Body of pancreas (tissue), 4 donors: ENCODE results near the gene KRTAP3-3. TPM values are rescaled to one million over a fixed set of nuclear protein-coding genes. Genes with fewer than 3 reads are reported as not detected.

Experiments used
- ATAC-seq: fragments of 150-250 bp; one replicate; pipeline ENCODE4 v1.9.1; 2016
- DNase-seq, 4 donors: peaks; one replicate each; pipeline ENCODE4 v3.0.0-alpha.2; 2019
- H3K27ac ChIP-seq, 4 donors: fragments of 200-600 bp; sonication (generic); 1 replicate in 3 of 4; 2 replicates in 1 of 4; pipeline versions ENCODE4 v1.5.1 to v1.6.1; 2016 to 2019; ENCODE audit warnings: mild to moderate bottlenecking in 1 of 4, mixed read lengths in 1 of 4, moderate library complexity in 1 of 4
- H3K27me3 ChIP-seq, 2 donors: fragments of 200-600 bp; sonication (generic); one replicate each; pipeline ENCODE4 v1.6.0; 2016; ENCODE audit warnings: mild to moderate bottlenecking in 1 of 2
- H3K36me3 ChIP-seq, 2 donors: fragments of 200-600 bp; sonication (generic); replicated peaks in 1 of 2; 2 replicates each; pipeline ENCODE4 v1.5.1; 2016; ENCODE audit warnings: low read depth in 2 of 2; ENCODE audit not compliant: insufficient read depth in 1 of 2
- H3K4me1 ChIP-seq: fragments of 200-600 bp; sonication (generic); one replicate; pipeline ENCODE4 v1.6.0; 2016
- H3K4me3 ChIP-seq, 2 donors: fragments of 200-600 bp; sonication (generic); 1 replicate in 1 of 2; 2 replicates in 1 of 2; pipeline ENCODE4 v1.5.1; 2016 to 2019
- H3K9me3 ChIP-seq, 3 donors: fragments of 200-600 bp; sonication (generic); 1 replicate in 2 of 3; 2 replicates in 1 of 3; pipeline ENCODE4 v1.5.1; 2016
- POLR2A ChIP-seq, 3 donors: fragments of 450-650 bp; IDR thresholded peaks; one replicate each; pipeline ENCODE4 v1.6.1; 2016; ENCODE audit warnings: antibody characterized with exemption in 3 of 3, mild to moderate bottlenecking in 2 of 3
- WGBS, 2 donors: methylation state at CpG; one replicate each; pipeline ENCODE4 v1.1.5; 2017; 5-methylcytosine and 5-hydroxymethylcytosine counted together
- intact Hi-C: fragments of 100-400 bp; cut with DNase I; formaldehyde crosslinking; loops from one replicate; pipeline ENCODE4 v1.15.1; 2023
- small RNA-seq: library from RNA; depleted of rRNA; stranded (forward); fragments of <200 nt; gene quantifications from one replicate; pipeline ENCODE3, GENCODE V24; 2016
- total RNA-seq, 2 donors: library from RNA; depleted of rRNA; stranded (reverse); fragments of >200 nt; gene quantifications; one replicate each; pipeline ENCODE4 v1.1.0, GENCODE V29; 2016
- TF ChIP-seq, protein P1 (sequence below), 7 experiments: fragments of 450-650 bp in 4 of 7; fragments of 200-600 bp in 3 of 7; sonication (generic) in 3 of 7; IDR thresholded peaks; one replicate each; pipeline ENCODE4 v1.5.1; 2016 to 2019; ENCODE audit warnings: antibody characterized with exemption in 7 of 7

The KRTAP3-3 gene
- total RNA-seq, 2 donors from 2014 or later = not detected

DNA sequence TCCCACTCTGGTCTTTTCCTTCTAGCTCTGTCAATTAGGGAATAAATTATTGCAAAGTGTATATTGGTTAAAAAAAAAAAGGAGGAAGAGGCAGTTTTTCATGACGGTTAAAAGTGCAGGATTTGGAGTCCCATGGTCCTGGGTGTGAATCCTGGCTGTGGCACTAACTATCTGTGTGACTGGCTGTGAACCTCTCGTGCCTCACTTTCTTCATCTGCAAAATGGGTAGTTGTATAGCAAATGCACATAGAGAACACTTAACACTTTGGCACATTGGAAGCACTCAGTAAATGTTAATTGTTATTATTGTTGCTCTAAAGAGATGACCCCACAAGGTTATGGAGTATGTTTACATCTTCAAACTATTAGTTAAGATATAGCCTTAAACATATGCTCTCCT, 46.0 kb downstream of the KRTAP3-3 start:
- no peaks in the 10 kb centered on the region for H3K36me3 ChIP-seq
- intact Hi-C loops = no loop called here
- 48 to 49% methylated on average over 2 of the region's 2 CpGs for WGBS, 2 donors
- H3K27me3 ChIP-seq = no peaks in the 10 kb centered on the region
- H3K27ac ChIP-seq = no peak overlapping the region
- DNase-seq (no peak), ATAC-seq (no peak)
- peaks cover 4% of the 10 kb centered on the region for H3K4me1 ChIP-seq
- H3K9me3 ChIP-seq = no peaks in the 10 kb centered on the region
- H3K4me3 ChIP-seq = no peak overlapping the region
- TF ChIP-seq, protein P1, sequence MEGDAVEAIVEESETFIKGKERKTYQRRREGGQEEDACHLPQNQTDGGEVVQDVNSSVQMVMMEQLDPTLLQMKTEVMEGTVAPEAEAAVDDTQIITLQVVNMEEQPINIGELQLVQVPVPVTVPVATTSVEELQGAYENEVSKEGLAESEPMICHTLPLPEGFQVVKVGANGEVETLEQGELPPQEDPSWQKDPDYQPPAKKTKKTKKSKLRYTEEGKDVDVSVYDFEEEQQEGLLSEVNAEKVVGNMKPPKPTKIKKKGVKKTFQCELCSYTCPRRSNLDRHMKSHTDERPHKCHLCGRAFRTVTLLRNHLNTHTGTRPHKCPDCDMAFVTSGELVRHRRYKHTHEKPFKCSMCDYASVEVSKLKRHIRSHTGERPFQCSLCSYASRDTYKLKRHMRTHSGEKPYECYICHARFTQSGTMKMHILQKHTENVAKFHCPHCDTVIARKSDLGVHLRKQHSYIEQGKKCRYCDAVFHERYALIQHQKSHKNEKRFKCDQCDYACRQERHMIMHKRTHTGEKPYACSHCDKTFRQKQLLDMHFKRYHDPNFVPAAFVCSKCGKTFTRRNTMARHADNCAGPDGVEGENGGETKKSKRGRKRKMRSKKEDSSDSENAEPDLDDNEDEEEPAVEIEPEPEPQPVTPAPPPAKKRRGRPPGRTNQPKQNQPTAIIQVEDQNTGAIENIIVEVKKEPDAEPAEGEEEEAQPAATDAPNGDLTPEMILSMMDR (IDR thresholded peaks at IDR 0.05) = no peak
- TF ChIP-seq POLR2A (IDR thresholded peaks at IDR 0.05) = no peak

GRCh38 chr17:40945414-40945813, 48.5 kb downstream of the KRTAP3-3 start:
- no peak for DNase-seq
- Histone ChIP-seq H3K4me3 (no peak overlapping the region), H3K27ac (no peak overlapping the region), H3K9me3 (no peaks in the 10 kb centered on the region), H3K27me3 (no peaks in the 10 kb centered on the region), H3K4me1 (peaks cover 3% of the 10 kb centered on the region), H3K36me3 (no peaks in the 10 kb centered on the region)
- peak; percentile 33 for ATAC-seq
- no peak for TF ChIP-seq POLR2A (IDR thresholded peaks at IDR 0.05)
- TF ChIP-seq, protein P1 (IDR thresholded peaks at IDR 0.05) = no peak
- intact Hi-C loops = no loop called here
- WGBS, 2 donors = 33 to 45% methylated on average over 6 of the region's 6 CpGs

- no peak for TF ChIP-seq POLR2A (IDR thresholded peaks at IDR 0.05)
- TF ChIP-seq, protein P1 (IDR thresholded peaks at IDR 0.05) = no peak
- intact Hi-C loops = no loop called here
Measured at GRCh38 chr17:40944531-40944930, 49.4 kb downstream of the KRTAP3-3 start.

More at GRCh38 chr17:40944531-40944930, 49.4 kb downstream of the KRTAP3-3 start:
- Histone ChIP-seq H3K4me3 (no peak overlapping the region), H3K27ac (no peak overlapping the region), H3K9me3 (no peaks in the 10 kb centered on the region), H3K4me1 (peaks cover 3% of the 10 kb centered on the region), H3K27me3 (no peaks in the 10 kb centered on the region), H3K36me3 (no peaks in the 10 kb centered on the region)
- ATAC-seq (no peak), DNase-seq (no peak)
- WGBS, 2 donors = 7 to 32% methylated on average over 1 of the region's 1 CpG

Small RNA genes within 50 kb of the gene (small RNA-seq; reads per million reads assigned to genes)
- not detected for gene KRTAP3-4P

Other genes starting within 250 kb of the KRTAP3-3 start
- not detected for gene KRT25, start 238.8 kb downstream of the KRTAP3-3 start, total RNA-seq
- not detected for gene KRT26, start 222.0 kb downstream of the KRTAP3-3 start, total RNA-seq
- not detected for gene KRT27, start 211.6 kb downstream of the KRTAP3-3 start, total RNA-seq
- not detected for gene KRT28, start 194.2 kb downstream of the KRTAP3-3 start, total RNA-seq
- 1 to 10 TPM; 3.3 to 8.0 TPM for gene KRT10, start 171.6 kb downstream of the KRTAP3-3 start, total RNA-seq
- not detected for gene KRT12, start 126.9 kb downstream of the KRTAP3-3 start, total RNA-seq
- not detected for gene KRT20, start 108.9 kb downstream of the KRTAP3-3 start, total RNA-seq
- gene KRT23, start 56.5 kb downstream of the KRTAP3-3 start, total RNA-seq = 1 to 10 TPM; 2.3 to 9.6 TPM
- gene KRT39, start 27.2 kb downstream of the KRTAP3-3 start, total RNA-seq = not detected
- gene KRT40, start 9.8 kb downstream of the KRTAP3-3 start, total RNA-seq = 1 to 10 TPM in 1 of 2 donors, not detected in 1; 1.6 TPM
- gene KRTAP3-2, start 5.7 kb upstream of the KRTAP3-3 start, total RNA-seq = not detected
- gene KRTAP3-1, start 15.0 kb upstream of the KRTAP3-3 start, total RNA-seq = not detected
- gene KRTAP1-5, start 33.0 kb upstream of the KRTAP3-3 start, total RNA-seq = not detected
- gene KRTAP1-4, start 36.0 kb upstream of the KRTAP3-3 start, total RNA-seq = not detected
- not detected for gene KRTAP1-3, start 40.7 kb upstream of the KRTAP3-3 start, total RNA-seq
- not detected for gene KRTAP1-1, start 47.3 kb upstream of the KRTAP3-3 start, total RNA-seq
- not detected for gene KRTAP2-1, start 53.2 kb upstream of the KRTAP3-3 start, total RNA-seq
- gene KRTAP2-2, start 61.1 kb upstream of the KRTAP3-3 start, total RNA-seq = not detected
- gene KRTAP2-3, start 66.0 kb upstream of the KRTAP3-3 start, total RNA-seq = not detected
- gene KRTAP2-4, start 71.7 kb upstream of the KRTAP3-3 start, total RNA-seq = not detected
- gene KRTAP4-7, start 90.0 kb upstream of the KRTAP3-3 start, total RNA-seq = not detected
- gene KRTAP4-8, start 104.0 kb upstream of the KRTAP3-3 start, total RNA-seq = not detected
- not detected for gene KRTAP4-16, start 108.0 kb upstream of the KRTAP3-3 start, total RNA-seq
- not detected for gene KRTAP4-9, start 111.2 kb upstream of the KRTAP3-3 start, total RNA-seq
- gene KRTAP4-11, start 124.2 kb upstream of the KRTAP3-3 start, total RNA-seq = not detected
- gene KRTAP4-12, start 130.0 kb upstream of the KRTAP3-3 start, total RNA-seq = not detected
- not detected for gene KRTAP4-6, start 146.4 kb upstream of the KRTAP3-3 start, total RNA-seq
- gene KRTAP4-5, start 155.7 kb upstream of the KRTAP3-3 start, total RNA-seq = not detected
- gene KRTAP4-4, start 166.6 kb upstream of the KRTAP3-3 start, total RNA-seq = not detected
- gene KRTAP4-3, start 174.1 kb upstream of the KRTAP3-3 start, total RNA-seq = not detected
- gene KRTAP4-2, start 184.1 kb upstream of the KRTAP3-3 start, total RNA-seq = not detected
- not detected for gene KRTAP4-1, start 190.7 kb upstream of the KRTAP3-3 start, total RNA-seq
- not detected for gene KRTAP9-1, start 195.7 kb upstream of the KRTAP3-3 start, total RNA-seq
- gene KRTAP9-2, start 232.5 kb upstream of the KRTAP3-3 start, total RNA-seq = not detected
- gene KRTAP9-3, start 238.3 kb upstream of the KRTAP3-3 start, total RNA-seq = not detected
- gene KRTAP9-8, start 243.8 kb upstream of the KRTAP3-3 start, total RNA-seq = not detected